Frontal cortex (tissue), 4 donors: ENCODE results near the gene C10orf143. TPM values are rescaled to one million over a fixed set of nuclear protein-coding genes. Genes with fewer than 3 reads are reported as not detected.

Experiments
- DNase-seq, 2 donors: peaks; one replicate each; pipeline ENCODE4 v3.0.0; 2012; ENCODE audit warnings: low spot score in 2 of 2
- FAIRE-seq: peaks from 2 replicates; lab custom pipeline; 2012; peaks lifted over from hg19 to GRCh38; lab: Jason Lieb, UNC
- total RNA-seq: library from RNA; depleted of rRNA; stranded (reverse); fragments of >200 nt; gene quantifications from one replicate; pipeline ENCODE4 v1.2.3, GENCODE V29; 2014
- donor health status: control.
- donor health status: control.
- donor health status: control.

Gene C10orf143
- total RNA-seq, 1 donor from 2014 or later = 0.41 TPM

- FAIRE-seq (no peak), DNase-seq (no peak)
Observed at GRCh38 chr10:130062201-130062600, 48.4 kb downstream of the C10orf143 start.

GRCh38 chr10:130061760-130062159 is 48.9 kb downstream of the C10orf143 start:
- DNase-seq (no peak), FAIRE-seq (no peak)

- no peak for FAIRE-seq
- no peak for DNase-seq
Observed at GRCh38 chr10:130054021-130054420, 56.6 kb downstream of the C10orf143 start.

GRCh38 chr10:130053561-130053960 is 57.1 kb downstream of the C10orf143 start:
- no peak for FAIRE-seq
- DNase-seq = no peak

GRCh38 chr10:130052193-130052592 is 58.4 kb downstream of the C10orf143 start:
- DNase-seq = no peak
- no peak for FAIRE-seq

GRCh38 chr10:130050721-130051120 is 59.9 kb downstream of the C10orf143 start:
- DNase-seq (no peak), FAIRE-seq (no peak)

GRCh38 chr10:130049987-130050386 is 60.6 kb downstream of the C10orf143 start:
- no peak for DNase-seq
- no peak for FAIRE-seq

- no peak for DNase-seq
- no peak for FAIRE-seq
Observed at GRCh38 chr10:130049244-130049643, 61.4 kb downstream of the C10orf143 start.

GRCh38 chr10:130048081-130048480 is 62.5 kb downstream of the C10orf143 start:
- DNase-seq (no peak), FAIRE-seq (no peak)

- FAIRE-seq = no peak
- DNase-seq = no peak
Observed at GRCh38 chr10:130047336-130047735, 63.3 kb downstream of the C10orf143 start.

- no peak for DNase-seq
Observed at GRCh38 chr10:130046591-130046990, 64.0 kb downstream of the C10orf143 start.

GRCh38 chr10:130045801-130046321 is 64.8 kb downstream of the C10orf143 start:
- DNase-seq = no peak
- no peak for FAIRE-seq

More at GRCh38 chr10:130046591-130046990, 64.0 kb downstream of the C10orf143 start:
- FAIRE-seq = no peak

GRCh38 chr10:130045091-130045652 is 65.5 kb downstream of the C10orf143 start:
- DNase-seq (no peak), FAIRE-seq (no peak)

GRCh38 chr10:130044067-130045061 is 66.3 kb downstream of the C10orf143 start:
- FAIRE-seq = no peak
- no peak for DNase-seq

- FAIRE-seq = no peak
- DNase-seq = no peak
Observed at GRCh38 chr10:130043491-130043890, 67.1 kb downstream of the C10orf143 start.

GRCh38 chr10:130042381-130042780 is 68.2 kb downstream of the C10orf143 start:
- no peak for FAIRE-seq
- DNase-seq = no peak

- FAIRE-seq = no peak
- no peak for DNase-seq
Observed at GRCh38 chr10:130041451-130042371, 68.9 kb downstream of the C10orf143 start.

GRCh38 chr10:130040817-130041330 is 69.8 kb downstream of the C10orf143 start:
- DNase-seq (no peak), FAIRE-seq (no peak)

- FAIRE-seq = no peak
- no peak for DNase-seq
Observed at GRCh38 chr10:130040351-130040750, 70.3 kb downstream of the C10orf143 start.

- DNase-seq = no peak
- no peak for FAIRE-seq
Observed at GRCh38 chr10:130039141-130039540, 71.5 kb downstream of the C10orf143 start.
